ENCODE measurements around the gene SNCAIP. TPM values are rescaled to one million over a fixed set of nuclear protein-coding genes. Genes with fewer than 3 reads are reported as not detected.

Gene SNCAIP
- total RNA-seq, 1 donor from 2014 or later: 2.3 TPM

GRCh38 chr5:122429545-122430318 is 117.7 kb downstream of the SNCAIP start:
- no peak for ATAC-seq

DNA sequence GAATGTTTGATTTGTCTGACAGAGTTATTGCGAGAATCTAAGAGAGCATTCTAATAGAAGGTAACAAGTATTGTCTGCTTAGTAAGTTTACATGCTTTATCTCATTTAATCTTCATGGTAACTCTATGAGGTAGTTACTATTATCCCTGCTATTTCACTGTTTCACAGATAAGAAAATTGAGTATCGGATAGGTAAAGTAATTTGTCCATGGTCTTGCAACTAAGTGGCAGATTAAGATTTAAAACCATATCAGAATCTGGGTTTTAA is 118.2 kb downstream of the SNCAIP start:
- ATAC-seq: no peak

DNA sequence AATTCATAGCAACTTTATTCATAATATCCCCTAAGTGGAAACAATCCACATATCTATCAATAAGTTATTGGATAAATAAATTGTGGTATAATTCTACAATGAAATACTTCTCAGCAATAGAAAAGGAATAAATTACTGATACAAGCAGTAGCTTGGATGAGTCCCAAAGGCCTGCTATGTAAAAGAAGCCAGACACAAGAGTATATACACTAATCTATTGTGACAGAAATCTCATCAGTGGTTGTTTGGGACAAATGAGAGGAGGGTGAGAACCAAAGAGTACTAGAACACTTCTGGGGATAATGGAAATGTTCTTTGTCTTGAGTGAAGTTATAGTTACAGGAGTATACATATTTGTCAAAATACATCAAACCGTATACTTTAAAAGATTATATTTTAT is 119.3 kb downstream of the SNCAIP start:
- no peak for ATAC-seq

- no peak for ATAC-seq
These were observed 122.4 kb downstream of the SNCAIP start for GRCh38 chr5:122434205-122434970.

DNA sequence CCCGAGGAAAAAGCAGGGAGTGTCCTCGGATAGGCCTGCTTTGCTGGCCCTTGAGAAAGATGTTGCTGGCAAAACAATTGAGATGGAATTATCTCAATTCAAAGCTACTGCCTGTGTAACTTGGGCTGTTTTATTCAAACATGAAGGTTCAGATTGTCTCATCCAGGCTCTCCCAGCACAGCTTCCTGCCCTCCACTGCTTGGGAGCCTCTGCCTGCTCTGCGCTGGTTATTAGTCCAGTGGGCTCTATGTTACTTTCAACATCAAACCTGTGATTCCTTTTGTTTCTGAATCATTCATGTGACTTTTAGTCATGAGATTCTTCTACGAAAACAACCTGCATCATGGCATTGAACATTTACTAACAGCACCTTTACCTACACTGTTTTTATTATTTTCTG is 123.2 kb downstream of the SNCAIP start:
- ATAC-seq: no peak

- ATAC-seq: no peak
These were observed 123.7 kb downstream of the SNCAIP start for GRCh38 chr5:122435761-122436160.

- ATAC-seq: no peak
These were observed 124.6 kb downstream of the SNCAIP start for GRCh38 chr5:122436615-122437014.

GRCh38 chr5:122439645-122440044 is 127.6 kb downstream of the SNCAIP start:
- no peak for ATAC-seq

GRCh38 chr5:122442938-122443337 is 130.9 kb downstream of the SNCAIP start:
- ATAC-seq: no peak

DNA sequence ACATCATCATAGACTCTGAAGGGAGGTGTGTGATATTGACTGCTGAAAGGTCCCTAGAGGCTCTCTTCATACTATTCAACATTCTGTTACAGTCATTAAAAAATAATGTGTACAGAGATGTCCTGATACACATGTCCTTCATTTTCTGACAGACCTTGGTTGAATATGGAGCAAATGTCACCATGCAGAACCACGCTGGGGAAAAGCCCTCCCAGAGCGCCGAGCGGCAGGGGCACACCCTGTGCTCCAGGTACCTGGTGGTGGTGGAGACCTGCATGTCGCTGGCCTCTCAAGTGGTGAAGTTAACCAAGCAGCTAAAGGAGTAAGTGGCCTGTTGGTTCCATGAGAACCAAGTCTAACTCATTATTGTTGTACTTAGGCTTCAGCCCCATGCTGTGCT is 132.4 kb downstream of the SNCAIP start:
- no peak for ATAC-seq

GRCh38 chr5:122445070-122445469 is 133.0 kb downstream of the SNCAIP start:
- no peak for ATAC-seq

- no peak for ATAC-seq
These were observed 135.0 kb downstream of the SNCAIP start for GRCh38 chr5:122447072-122447471.

GRCh38 chr5:122447879-122448278 is 135.8 kb downstream of the SNCAIP start:
- ATAC-seq: no peak

- ATAC-seq: no peak
These were observed 142.5 kb downstream of the SNCAIP start for GRCh38 chr5:122454541-122454940.

DNA sequence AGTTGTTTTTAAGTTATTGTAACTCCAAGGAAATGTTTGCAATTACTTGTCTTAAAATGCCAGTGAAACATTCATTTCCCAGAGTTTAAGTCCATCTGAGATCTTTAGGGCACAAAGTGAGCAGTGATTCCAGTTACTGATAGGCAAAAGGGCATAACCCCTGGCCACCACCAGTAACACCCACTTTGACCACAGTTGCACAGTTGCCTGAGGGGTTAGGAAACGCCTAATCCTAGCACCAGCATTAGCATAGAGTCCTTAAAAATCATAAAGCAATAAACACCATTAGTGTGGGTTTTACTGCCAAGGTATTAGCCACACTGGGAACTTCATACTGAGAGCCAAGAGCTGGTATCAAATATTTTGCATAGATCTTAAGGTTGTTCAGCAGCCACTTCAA is 143.9 kb downstream of the SNCAIP start:
- no peak for ATAC-seq

GRCh38 chr5:122457178-122457826 is 145.3 kb downstream of the SNCAIP start:
- no peak for ATAC-seq

- ATAC-seq: no peak
These were observed 146.3 kb downstream of the SNCAIP start for GRCh38 chr5:122458278-122458872.

GRCh38 chr5:122462486-122462885 is 150.4 kb downstream of the SNCAIP start:
- ATAC-seq: no peak

DNA sequence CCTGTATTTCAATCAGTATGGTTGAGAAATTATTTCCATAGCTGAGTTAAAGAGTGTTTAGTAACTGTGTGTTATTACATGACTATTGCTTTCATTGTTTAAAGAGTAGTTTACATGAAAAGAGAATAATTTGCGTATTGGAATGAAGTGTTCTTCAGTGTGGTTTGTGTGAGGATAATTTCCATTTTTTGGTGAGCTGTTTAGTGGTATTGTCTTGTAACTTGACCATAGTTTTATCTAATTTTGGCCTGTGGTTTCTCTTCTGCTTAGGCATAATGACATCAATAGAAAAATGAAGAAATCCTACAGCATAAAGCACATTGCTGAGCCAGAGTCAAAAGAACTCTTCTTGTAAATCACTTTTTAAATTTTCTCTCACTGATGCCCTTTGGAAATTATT is 151.2 kb downstream of the SNCAIP start:
- ATAC-seq: no peak

DNA sequence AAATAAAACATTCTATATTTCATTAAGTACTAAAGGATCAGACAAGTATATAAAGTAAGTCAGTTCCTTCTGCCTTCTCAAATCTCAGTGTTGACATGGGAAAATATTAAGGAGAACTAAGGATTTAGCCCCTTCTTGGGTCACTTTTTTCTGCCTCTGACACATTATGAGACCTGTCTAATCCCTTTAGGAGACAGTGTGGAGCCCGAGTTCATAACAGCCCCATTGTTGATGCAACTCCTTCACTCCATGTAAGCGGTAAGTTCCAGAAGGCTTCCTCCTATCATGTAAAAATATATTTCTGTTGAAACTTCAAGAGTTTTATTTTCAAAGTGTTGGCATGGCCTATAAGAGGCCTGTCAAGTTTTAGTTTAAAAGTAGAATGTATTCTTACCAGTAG is 152.2 kb downstream of the SNCAIP start:
- no peak for ATAC-seq

GRCh38 chr5:122465031-122465577 is 153.1 kb downstream of the SNCAIP start:
- ATAC-seq: no peak

DNA sequence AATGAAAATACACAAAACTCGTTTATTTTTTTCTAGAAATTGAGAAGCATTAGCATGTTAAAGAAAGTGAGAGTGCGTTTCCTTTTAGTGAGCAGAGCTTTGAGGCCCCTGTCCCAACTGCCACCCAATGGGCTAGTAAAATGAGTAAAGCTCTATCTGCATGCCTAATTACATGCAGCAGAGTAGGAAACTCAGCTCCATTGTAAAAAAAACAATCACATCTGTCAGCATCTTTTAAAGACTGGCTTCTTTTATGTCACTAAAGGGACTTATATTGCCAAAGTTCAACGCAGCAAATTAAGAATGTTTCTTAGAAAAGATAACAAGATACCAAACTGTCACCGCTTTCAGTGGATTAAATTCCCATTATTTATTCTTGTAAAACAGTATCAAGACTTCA is 154.0 kb downstream of the SNCAIP start:
- no peak for ATAC-seq
